ENCODE data around the gene PSIP1.

- no peak for TF ChIP-seq NFE2L2 (IDR thresholded peaks at IDR 0.05; ENCODE audit: low read depth, low read length)
- no peak for TF ChIP-seq ELK1 (IDR thresholded peaks at IDR 0.05; ENCODE audit: borderline replicate concordance, low read depth, low read length)
- no peak for TF ChIP-seq CTCF (conservative IDR thresholded peaks at IDR 0.05; ENCODE audit: low read depth, low read length)
- no peak for TF ChIP-seq RAD21 (IDR thresholded peaks at IDR 0.05; ENCODE audit: low read length)
- TF ChIP-seq RFX5 (IDR thresholded peaks at IDR 0.05; ENCODE audit: low read depth, low read length), result no peak
- peak; percentile 51; the same call in 1 of the 2 replicates for TF ChIP-seq POLR2A (IDR thresholded peaks at IDR 0.05; ENCODE audit: low read depth, low read length)
- no peak for TF ChIP-seq MXI1 (IDR thresholded peaks at IDR 0.05; ENCODE audit: borderline replicate concordance, low read depth, low read length)
- TF ChIP-seq CEBPB (IDR thresholded peaks at IDR 0.05; ENCODE audit: low read depth, low read length), result 0 out of 2 replicates have a peak, but pooled peaks have one; percentile 3
- peak; percentile 98 for TF ChIP-seq BHLHE40 (IDR thresholded peaks at IDR 0.05; ENCODE audit: low read depth, low read length)
- peak; percentile 18; the same call in 1 of the 2 replicates for TF ChIP-seq MAZ (IDR thresholded peaks at IDR 0.05; ENCODE audit: borderline replicate concordance, low read depth, low read length)
- TF ChIP-seq MAFK (IDR thresholded peaks at IDR 0.05; ENCODE audit: low read depth, low read length), result no peak
- TF ChIP-seq RCOR1 (IDR thresholded peaks at IDR 0.05; ENCODE audit: insufficient replicate concordance, low read length), result no peak
- TF ChIP-seq FOS (IDR thresholded peaks at IDR 0.05; ENCODE audit: low read depth, low read length), result no peak
- TF ChIP-seq USF2 (IDR thresholded peaks at IDR 0.05; ENCODE audit: low read depth, low read length), result no peak
These were observed at the start of gene PSIP1 for GRCh38 chr9:15510789-15511575.
